Gastroesophageal sphincter (tissue), 3 donors: ENCODE results near the gene SLC35C1.

Experiments
- CTCF ChIP-seq, 4 experiments: fragments of 200-600 bp in 2 of 4; fragments of 450-650 bp in 2 of 4; sonication (generic) in 1 of 4; IDR thresholded peaks; one replicate each; pipeline ENCODE4 v1.5.1; 2017 to 2019; ENCODE audit warnings: antibody characterized with exemption in 4 of 4, mild to moderate bottlenecking in 2 of 4, moderate library complexity in 2 of 4
- EP300 ChIP-seq: sonication (generic); formaldehyde crosslinking; IDR thresholded peaks from one replicate; pipeline ENCODE4 v1.6.1; 2017; ENCODE audit warnings: antibody characterized with exemption, mild to moderate bottlenecking
- POLR2A ChIP-seq, 2 donors: fragments of 450-650 bp; IDR thresholded peaks; one replicate each; pipeline ENCODE4 v1.6.1; 2017; ENCODE audit warnings: antibody characterized with exemption in 2 of 2, mild to moderate bottlenecking in 2 of 2, moderate library complexity in 1 of 2
- POLR2AphosphoS5 ChIP-seq: sonication (generic); formaldehyde crosslinking; IDR thresholded peaks from one replicate; pipeline ENCODE4 v1.6.1; 2017; ENCODE audit warnings: antibody characterized with exemption

- TF ChIP-seq POLR2AphosphoS5 = no peak
- TF ChIP-seq POLR2A (IDR thresholded peaks at IDR 0.05) = no peak
- TF ChIP-seq CTCF (IDR thresholded peaks at IDR 0.05) = no peak
- TF ChIP-seq EP300 = no peak
These were observed 53.9 kb downstream of the SLC35C1 start for GRCh38 chr11:45858751-45859398.
